Stomach (tissue), 9 donors: ENCODE measurements around the gene PNMA5. TPM values are rescaled to one million over a fixed set of nuclear protein-coding genes. Genes with fewer than 3 reads are reported as not detected.
"Not testable (repeated sequence)": the region's sequence is repeated elsewhere in the genome, so short reads cannot be mapped to it uniquely, and the experiment has no call there.

Source experiments
- DNase-seq, 2 donors: peaks; one replicate each; pipeline versions ENCODE4 v3.0.0 to v3.0.0-alpha.2; 2013 to 2019
- H3K27ac ChIP-seq, 5 donors: fragments of 200-600 bp in 4 of 5; sonication (generic) in 4 of 5; one replicate each; pipeline ENCODE4 v1.5.1; 2013 to 2019; ENCODE audit warnings: mild to moderate bottlenecking in 1 of 5, moderate library complexity in 1 of 5
- H3K27me3 ChIP-seq, 3 donors: fragments of 200-600 bp; sonication (generic); one replicate each; pipeline ENCODE4 v1.5.1; 2017 to 2019; ENCODE audit warnings: mixed run types in 1 of 3
- H3K36me3 ChIP-seq, 4 donors: fragments of 200-600 bp; sonication (generic); 1 replicate in 3 of 4; 2 replicates in 1 of 4; pipeline ENCODE4 v1.5.1; 2016 to 2019
- H3K4me1 ChIP-seq, 4 donors: fragments of 200-600 bp; sonication (generic); one replicate each; pipeline ENCODE4 v1.5.1; 2016 to 2019
- H3K4me3 ChIP-seq, 4 donors: fragments of 200-600 bp; sonication (generic) in 3 of 4; one replicate each; pipeline ENCODE4 v1.5.1; 2016 to 2019; ENCODE audit warnings: mild to moderate bottlenecking in 1 of 4
- H3K9me3 ChIP-seq, 4 donors: fragments of 200-600 bp; sonication (generic); one replicate each; pipeline ENCODE4 v1.5.1; 2016 to 2019
- CTCF ChIP-seq, 7 experiments: fragments of 450-650 bp in 4 of 7; fragments of 200-600 bp in 3 of 7; sonication (generic) in 3 of 7; IDR thresholded peaks; one replicate each; pipeline ENCODE4 v1.5.1; 2016 to 2019; ENCODE audit warnings: antibody characterized with exemption in 7 of 7, control low read depth in 2 of 7, mild to moderate bottlenecking in 1 of 7
- EP300 ChIP-seq: sonication (generic); formaldehyde crosslinking; IDR thresholded peaks from one replicate; pipeline ENCODE4 v1.6.1; 2017; ENCODE audit warnings: antibody characterized with exemption
- POLR2A ChIP-seq, 4 donors: fragments of 450-650 bp; IDR thresholded peaks; one replicate each; pipeline ENCODE4 v1.6.1; 2016; ENCODE audit warnings: antibody characterized with exemption in 4 of 4, control low read depth in 2 of 4, mild to moderate bottlenecking in 1 of 4, moderate library complexity in 1 of 4
- POLR2AphosphoS5 ChIP-seq, 3 donors: sonication (generic); formaldehyde crosslinking; IDR thresholded peaks; one replicate each; pipeline ENCODE4 v1.6.1; 2016; ENCODE audit warnings: antibody characterized with exemption in 3 of 3
- WGBS, 5 donors: extraction: QIAGEN DNeasy Blood & Tissue Kit in 3 of 5; methylation state at CpG; one replicate each; pipeline versions ENCODE4 v1.1.5 to v1.1.7; 2013 to 2018; 5-methylcytosine and 5-hydroxymethylcytosine counted together
- intact Hi-C: fragments of 100-400 bp; cut with DNase I; formaldehyde crosslinking; loops from one replicate; pipeline ENCODE4 v1.15.1; 2023; ENCODE audit warnings: low total_unique reads
- polyA plus RNA-seq, 3 donors: library from polyadenylated mRNA; stranded (reverse); fragments of 200-250 nt; gene quantifications; one replicate each; pipeline ENCODE4 v1.2.3, GENCODE V29; 2013
- total RNA-seq, 5 donors: library from RNA; depleted of rRNA; stranded (reverse); fragments of >200 nt; gene quantifications; one replicate each; pipeline versions ENCODE4 v1.1.0 to v1.2.3, GENCODE V29; 2014 to 2016
- donor health status: healthy with polysubstance abuse.
- donor health status: Bipolar disorder and iron deficiency.
- donor health status: healthy.

The PNMA5 gene
- total and polyA plus RNA-seq, 8 donors = 0.05 TPM; not detected in 7

- DNase-seq = peak in 1 of 2 donors; percentile 47
- Histone ChIP-seq H3K4me1 (no peaks in the 10 kb centered on the region), H3K27me3 (peaks cover 0 to 10% (median 0%) of the 10 kb centered on the region in 3 donors), H3K4me3 (no peak overlapping the region), H3K9me3 (no peaks in the 10 kb centered on the region), H3K27ac (no peak overlapping the region), H3K36me3 (no peaks in the 10 kb centered on the region)
- WGBS, 5 donors = 61 to 72% (median 67%) methylated on average over 4 to 8 of the region's 8 CpGs
- TF ChIP-seq CTCF (IDR thresholded peaks at IDR 0.05) (no peak), POLR2A (IDR thresholded peaks at IDR 0.05) (no peak), EP300 (no peak), POLR2AphosphoS5 (IDR thresholded peaks at IDR 0.05) (no peak)
- intact Hi-C loops = no loop called here
Measured at GRCh38 chrX:152989292-152989658, 4.6 kb downstream of the PNMA5 start.

GRCh38 chrX:152988536-152989291 is 5.2 kb downstream of the PNMA5 start:
- TF ChIP-seq POLR2AphosphoS5 (IDR thresholded peaks at IDR 0.05) (no peak), EP300 (no peak), CTCF (IDR thresholded peaks at IDR 0.05) (no peak), POLR2A (IDR thresholded peaks at IDR 0.05) (no peak)
- H3K27ac ChIP-seq = no peak overlapping the region
- no peak for DNase-seq
- 60 to 76% (median 70%) methylated on average over 4 to 9 of the region's 9 CpGs for WGBS, 5 donors
- H3K9me3 ChIP-seq = no peaks in the 10 kb centered on the region
- no peak overlapping the region for H3K4me3 ChIP-seq
- H3K27me3 ChIP-seq = peaks cover 0 to 10% (median 0%) of the 10 kb centered on the region in 3 donors
- no peaks in the 10 kb centered on the region for H3K4me1 ChIP-seq
- intact Hi-C loops = no loop called here
- no peaks in the 10 kb centered on the region for H3K36me3 ChIP-seq

GRCh38 chrX:152987801-152988200 is 6.1 kb downstream of the PNMA5 start:
- H3K27ac ChIP-seq = no peak overlapping the region
- peaks cover 0 to 8% (median 0%) of the 10 kb centered on the region in 3 donors for H3K27me3 ChIP-seq
- no peaks in the 10 kb centered on the region for H3K4me1 ChIP-seq
- H3K36me3 ChIP-seq = no peaks in the 10 kb centered on the region
- DNase-seq = no peak
- intact Hi-C loops = no loop called here
- no peak overlapping the region for H3K4me3 ChIP-seq
- WGBS, 5 donors = 78 to 94% (median 91%) methylated on average over 1 to 8 of the region's 8 CpGs
- no peaks in the 10 kb centered on the region for H3K9me3 ChIP-seq
- no peak for TF ChIP-seq POLR2A (IDR thresholded peaks at IDR 0.05)
- no peak for TF ChIP-seq EP300

GRCh38 chrX:152987156-152987555 is 6.8 kb downstream of the PNMA5 start:
- H3K4me3 ChIP-seq, H3K27me3 ChIP-seq, intact Hi-C loops, H3K36me3 ChIP-seq, H3K4me1 ChIP-seq, H3K27ac ChIP-seq, DNase-seq, H3K9me3 ChIP-seq: not testable (repeated sequence)
- WGBS, 5 donors = 83 to 96% methylated on average over 1 to 4 of the region's 10 CpGs; no CpG with 5 or more reads in 3 of the 5 donors

- H3K4me3 ChIP-seq, H3K36me3 ChIP-seq, H3K9me3 ChIP-seq, H3K27me3 ChIP-seq, DNase-seq, H3K4me1 ChIP-seq, H3K27ac ChIP-seq, intact Hi-C loops: not testable (repeated sequence)
- WGBS, 5 donors = 80% methylated on average over 1 of the region's 4 CpGs; no CpG with 5 or more reads in 4 of the 5 donors
Measured at GRCh38 chrX:152985383-152985782, 8.5 kb downstream of the PNMA5 start.

- WGBS, 5 donors = 62 to 92% (median 90%) methylated on average over 2 of the region's 2 CpGs
- intact Hi-C loops = no loop called here
Measured at GRCh38 chrX:152968193-152968592, 25.7 kb downstream of the PNMA5 start.

More at GRCh38 chrX:152968193-152968592, 25.7 kb downstream of the PNMA5 start:
- Histone ChIP-seq H3K9me3 (no peaks in the 10 kb centered on the region), H3K27me3 (no peaks in the 10 kb centered on the region), H3K27ac (no peak overlapping the region), H3K4me3 (no peak overlapping the region), H3K4me1 (no peaks in the 10 kb centered on the region), H3K36me3 (peaks cover 0 to 55% (median 26%) of the 10 kb centered on the region in 4 donors)
- no peak for DNase-seq
- TF ChIP-seq POLR2A (IDR thresholded peaks at IDR 0.05) (no peak), CTCF (IDR thresholded peaks at IDR 0.05) (no peak), POLR2AphosphoS5 (IDR thresholded peaks at IDR 0.05) (no peak), EP300 (no peak)
